Mammary epithelial cell (primary cell): ENCODE data around the gene PARD3.

Experiments used
- EZH2 ChIP-seq: IDR thresholded peaks from 2 replicates; pipeline ENCODE4 v1.6.1; 2012; ENCODE audit warnings: low read length, inconsistent platforms, borderline replicate concordance
- TF ChIP-seq, protein P1 (sequence below), 2 donors: IDR thresholded peaks in 1 of 2; conservative IDR thresholded peaks in 1 of 2; 2 replicates each; pipeline ENCODE4 v1.5.1; 2011 to 2012; ENCODE audit warnings: inconsistent platforms in 2 of 2, low read length in 2 of 2, mild to moderate bottlenecking in 2 of 2, control low read depth in 1 of 2, low read depth in 1 of 2; ENCODE audit not compliant: insufficient read depth in 1 of 2; ENCODE audit errors: extremely low read depth in 1 of 2

DNA sequence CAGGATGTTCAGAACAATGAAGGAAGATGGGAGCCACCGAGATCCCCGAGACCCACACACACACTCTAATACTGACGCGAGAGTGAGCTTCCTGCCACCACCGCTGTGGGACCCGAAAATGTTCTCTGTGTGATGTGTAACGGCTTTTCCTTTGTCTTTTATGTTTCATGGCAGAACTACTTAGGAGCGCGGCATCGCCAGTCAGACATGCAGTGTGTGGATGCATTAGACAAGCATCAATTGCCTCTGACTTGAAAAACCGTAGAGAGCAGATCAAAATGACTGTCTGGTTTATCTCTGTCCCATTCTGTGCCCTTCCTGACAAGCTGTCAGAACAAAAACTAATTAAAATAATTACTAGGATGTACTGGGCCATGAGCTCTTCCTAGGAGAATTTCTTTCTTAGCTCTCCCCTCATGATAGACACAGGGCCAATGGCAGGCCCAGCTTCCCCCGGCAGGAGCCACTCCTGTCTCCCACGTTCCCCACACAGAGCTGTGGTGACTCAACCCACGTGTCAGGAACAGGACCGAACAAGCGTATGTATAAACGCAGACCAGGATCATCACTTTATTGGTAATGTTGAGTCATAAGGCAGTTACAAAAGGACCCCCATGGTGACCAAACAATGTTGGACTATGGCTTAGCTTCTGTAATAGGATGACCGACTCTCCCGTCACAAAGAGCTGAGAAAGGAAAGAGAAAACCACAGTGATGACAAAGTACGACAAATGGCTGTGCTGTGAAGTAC, 705.0 kb downstream of the PARD3 start:
- TF ChIP-seq, protein P1, sequence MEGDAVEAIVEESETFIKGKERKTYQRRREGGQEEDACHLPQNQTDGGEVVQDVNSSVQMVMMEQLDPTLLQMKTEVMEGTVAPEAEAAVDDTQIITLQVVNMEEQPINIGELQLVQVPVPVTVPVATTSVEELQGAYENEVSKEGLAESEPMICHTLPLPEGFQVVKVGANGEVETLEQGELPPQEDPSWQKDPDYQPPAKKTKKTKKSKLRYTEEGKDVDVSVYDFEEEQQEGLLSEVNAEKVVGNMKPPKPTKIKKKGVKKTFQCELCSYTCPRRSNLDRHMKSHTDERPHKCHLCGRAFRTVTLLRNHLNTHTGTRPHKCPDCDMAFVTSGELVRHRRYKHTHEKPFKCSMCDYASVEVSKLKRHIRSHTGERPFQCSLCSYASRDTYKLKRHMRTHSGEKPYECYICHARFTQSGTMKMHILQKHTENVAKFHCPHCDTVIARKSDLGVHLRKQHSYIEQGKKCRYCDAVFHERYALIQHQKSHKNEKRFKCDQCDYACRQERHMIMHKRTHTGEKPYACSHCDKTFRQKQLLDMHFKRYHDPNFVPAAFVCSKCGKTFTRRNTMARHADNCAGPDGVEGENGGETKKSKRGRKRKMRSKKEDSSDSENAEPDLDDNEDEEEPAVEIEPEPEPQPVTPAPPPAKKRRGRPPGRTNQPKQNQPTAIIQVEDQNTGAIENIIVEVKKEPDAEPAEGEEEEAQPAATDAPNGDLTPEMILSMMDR (conservative IDR thresholded peaks at IDR 0.05 in 1 of 2, IDR thresholded peaks at IDR 0.05 in 1 of 2; ENCODE audit: extremely low read depth in 1 of 2, insufficient read depth in 1 of 2, low read depth in 1 of 2, low read length in 2 of 2) = peak in 1 of 2 donors; percentile 30
- no peak for TF ChIP-seq EZH2
